Measurements from ENCODE around the gene MACROH2A1. TPM values are rescaled to one million over a fixed set of nuclear protein-coding genes. Genes with fewer than 3 reads are reported as not detected.
A peak's percentile ranks its signal among the peaks of the same experiment; 100 is the strongest.

MACROH2A1 gene
- polyA plus RNA-seq, 1 of the 3 experiments (the other 2 are of a cell fraction) = 165 TPM

- Histone ChIP-seq H3K27ac (ENCODE audit: low read depth in 2 of 2, low read length in 1 of 2) (no peak overlapping the region), H3F3A (replicated peaks; ENCODE audit: insufficient read depth) (peaks cover 15% of the 10 kb centered on the region), H3K9me3 (no peaks in the 10 kb centered on the region), H3K27me3 (ENCODE audit: insufficient read depth) (no peaks in the 10 kb centered on the region), H3K9me2 (no peaks in the 10 kb centered on the region), H3K4me2 (no peak overlapping the region), H3K36me3 (replicated peaks in 1 of 2; ENCODE audit: control insufficient read depth in 1 of 2, insufficient read depth in 2 of 2, low read length in 1 of 2) (peaks cover 15 to 36% of the 10 kb centered on the region in 2 experiments), H4K20me1 (ENCODE audit: insufficient read depth) (peaks cover 7% of the 10 kb centered on the region; the same call in 1 of the 2 replicates), H2AFZ (ENCODE audit: low read depth) (no peak overlapping the region), H3K9ac (no peak overlapping the region), H3K4me3 (ENCODE audit: low read depth in 2 of 2, low read length in 1 of 2) (no peak overlapping the region), H3K79me2 (ENCODE audit: insufficient read depth) (no peaks in the 10 kb centered on the region), H3K4me1 (ENCODE audit: control insufficient read depth in 1 of 2, insufficient read depth in 2 of 2, low read depth in 1 of 2, low read length in 1 of 2) (no peaks in the 10 kb centered on the region; a peak in 1 of 4 replicates)
- WGBS (ENCODE audit: low lambda C conversion rate) = 99% methylated on average over 18 of the region's 18 CpGs
- no peak for TF ChIP-seq POLR2AphosphoS5 (IDR thresholded peaks at IDR 0.05; ENCODE audit: low read depth, low read length)
- TF ChIP-seq SIN3A (IDR thresholded peaks at IDR 0.05; ENCODE audit: borderline replicate concordance, low read depth, low read length) = no peak
- no peak for TF ChIP-seq EP300 (IDR thresholded peaks at IDR 0.05; ENCODE audit: borderline replicate concordance in 1 of 2, low read depth in 1 of 2, low read length in 1 of 2)
- peak; percentile 46; the same call in 1 of the 2 replicates for TF ChIP-seq REST (IDR thresholded peaks at IDR 0.05; ENCODE audit: low read depth, low read length)
- DNase-seq = no peak
- ChIA-PET CTCF (interaction anchor here (0.5 to 2.5 kb wide), 5 partner anchors 8 to 139 kb away, joined by 3 to 17 read pairs (median 3); partner anchors contain the start of gene DCANP1), POLR2A (no interaction called here)
Measured at GRCh38 chr5:135329913-135330797, 68.9 kb downstream of the MACROH2A1 start.

GRCh38 chr5:135329066-135329912 lies 69.7 kb downstream of the MACROH2A1 start:
- 96% methylated on average over 11 of the region's 16 CpGs for WGBS (ENCODE audit: low lambda C conversion rate)
- Histone ChIP-seq H3K9me3 (no peaks in the 10 kb centered on the region), H4K20me1 (ENCODE audit: insufficient read depth) (peaks cover 7% of the 10 kb centered on the region; the same call in 1 of the 2 replicates), H3K79me2 (ENCODE audit: insufficient read depth) (no peaks in the 10 kb centered on the region), H3K27me3 (ENCODE audit: insufficient read depth) (no peaks in the 10 kb centered on the region), H3K27ac (ENCODE audit: low read depth in 2 of 2, low read length in 1 of 2) (no peak overlapping the region), H3K9me2 (no peaks in the 10 kb centered on the region), H3K36me3 (replicated peaks in 1 of 2; ENCODE audit: control insufficient read depth in 1 of 2, insufficient read depth in 2 of 2, low read length in 1 of 2) (peaks cover 15 to 28% of the 10 kb centered on the region in 2 experiments), H3K4me3 (ENCODE audit: low read depth in 2 of 2, low read length in 1 of 2) (no peak overlapping the region), H3K4me2 (no peak overlapping the region), H3F3A (replicated peaks; ENCODE audit: insufficient read depth) (peaks cover 9% of the 10 kb centered on the region), H2AFZ (ENCODE audit: low read depth) (no peak overlapping the region), H3K9ac (no peak overlapping the region), H3K4me1 (ENCODE audit: control insufficient read depth in 1 of 2, insufficient read depth in 2 of 2, low read depth in 1 of 2, low read length in 1 of 2) (no peaks in the 10 kb centered on the region)
- TF ChIP-seq MXI1 (IDR thresholded peaks at IDR 0.05; ENCODE audit: low read depth, low read length) = no peak
- no peak for TF ChIP-seq SMC3 (IDR thresholded peaks at IDR 0.05; ENCODE audit: low read depth, low read length)
- TF ChIP-seq YY1 (IDR thresholded peaks at IDR 0.05; ENCODE audit: low read depth) = no peak
- no peak for TF ChIP-seq REST (IDR thresholded peaks at IDR 0.05; ENCODE audit: low read depth, low read length)
- no peak for TF ChIP-seq RAD21 (IDR thresholded peaks at IDR 0.05; ENCODE audit: low read length)
- TF ChIP-seq MAX (IDR thresholded peaks at IDR 0.05; ENCODE audit: low read depth) = no peak
- no peak for TF ChIP-seq RFX5 (IDR thresholded peaks at IDR 0.05; ENCODE audit: low read length)
- no peak for TF ChIP-seq FOSL2 (IDR thresholded peaks at IDR 0.05; ENCODE audit: borderline replicate concordance, low read depth)
- no peak for TF ChIP-seq JUND (IDR thresholded peaks at IDR 0.05)
- TF ChIP-seq USF1 (IDR thresholded peaks at IDR 0.05; ENCODE audit: borderline replicate concordance, low read depth) = no peak
- TF ChIP-seq FOXM1 (IDR thresholded peaks at IDR 0.05; ENCODE audit: low read depth) = no peak
- no peak for TF ChIP-seq EP300 (IDR thresholded peaks at IDR 0.05; ENCODE audit: borderline replicate concordance in 1 of 2, low read depth in 1 of 2, low read length in 1 of 2)
- ChIA-PET POLR2A (no interaction called here), CTCF (interaction anchor here (0.6 to 1.3 kb wide), 3 partner anchors 118 to 656 kb away, joined by 3 read pairs; partner anchors contain the start of gene DCANP1)
- DNase-seq = no peak

Data from SK-N-SH (cell line).